IPS-15b (cell line): ENCODE data around the gene CNTLN.
"Not testable (repeated sequence)": the region's sequence is repeated elsewhere in the genome, so short reads cannot be mapped to it uniquely, and the experiment has no call there.

ENCODE experiments used
- H3K27me3 ChIP-seq: one replicate; pipeline ENCODE4 v1.6.1; 2013; ENCODE audit warnings: low read length; ENCODE audit not compliant: control insufficient read depth, insufficient read depth
- H3K36me3 ChIP-seq: one replicate; pipeline ENCODE4 v1.6.1; 2013; ENCODE audit warnings: low read length; ENCODE audit not compliant: control insufficient read depth, insufficient read depth
- H3K4me1 ChIP-seq: one replicate; pipeline ENCODE4 v1.6.1; 2013; ENCODE audit warnings: mild to moderate bottlenecking, low read length; ENCODE audit not compliant: control insufficient read depth, insufficient read depth
- H3K4me3 ChIP-seq: one replicate; pipeline ENCODE4 v1.5.1; 2013; ENCODE audit warnings: low read depth, low read length
- H3K9ac ChIP-seq: one replicate; pipeline ENCODE4 v1.6.1; 2013; ENCODE audit warnings: low read depth, mild to moderate bottlenecking, low read length
- H3K9me3 ChIP-seq: one replicate; pipeline ENCODE4 v1.6.1; 2013; ENCODE audit warnings: mild to moderate bottlenecking, low read length; ENCODE audit not compliant: control insufficient read depth, insufficient read depth

Gene CNTLN

DNA sequence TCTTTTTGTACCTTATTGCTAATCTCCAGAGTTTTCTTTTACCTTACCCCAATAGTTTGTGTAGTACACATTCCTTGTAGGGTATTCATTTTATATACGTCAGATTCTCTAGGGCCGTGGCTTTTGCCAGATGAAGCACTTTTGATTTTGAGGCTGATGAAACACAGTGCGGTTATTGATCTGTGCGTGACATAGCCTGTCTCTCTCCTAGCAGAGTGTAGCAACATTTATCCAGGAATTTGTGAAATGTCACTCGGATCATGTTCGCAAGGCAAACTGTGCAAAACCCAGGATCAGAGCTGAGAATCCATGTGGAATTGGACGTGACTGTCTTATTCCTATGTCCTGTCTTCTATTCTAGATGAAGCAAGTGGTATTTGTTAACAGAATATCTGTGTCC is 302.0 kb downstream of the CNTLN start:
- Histone ChIP-seq H3K4me1 (no peaks in the 10 kb centered on the region), H3K9me3 (no peaks in the 10 kb centered on the region), H3K27me3 (no peaks in the 10 kb centered on the region), H3K4me3 (no peak overlapping the region), H3K9ac (no peak overlapping the region), H3K36me3 (no peaks in the 10 kb centered on the region)

DNA sequence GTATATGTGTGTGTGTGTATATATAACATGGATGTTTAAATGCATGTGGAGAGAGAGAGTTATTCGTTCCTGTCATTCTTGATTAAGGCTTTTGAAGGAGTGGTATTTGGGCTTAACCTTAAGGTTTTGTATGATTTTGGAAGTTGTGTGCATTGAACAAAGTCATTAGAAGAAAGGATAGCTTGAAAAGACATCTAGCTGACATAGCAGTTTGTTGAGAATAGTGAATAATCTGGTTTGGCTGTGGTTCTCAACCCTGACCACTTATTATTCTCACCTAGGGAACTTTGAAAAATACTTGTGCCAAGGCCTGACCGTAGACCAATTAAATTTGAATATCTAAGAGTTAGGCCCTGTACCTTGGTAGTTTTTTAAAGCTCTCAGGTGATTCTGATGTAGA is 303.0 kb downstream of the CNTLN start:
- no peaks in the 10 kb centered on the region for H3K36me3 ChIP-seq
- no peaks in the 10 kb centered on the region for H3K9me3 ChIP-seq
- H3K9ac ChIP-seq, result no peak overlapping the region
- H3K27me3 ChIP-seq, result no peaks in the 10 kb centered on the region
- no peaks in the 10 kb centered on the region for H3K4me1 ChIP-seq
- H3K4me3 ChIP-seq, result no peak overlapping the region

DNA sequence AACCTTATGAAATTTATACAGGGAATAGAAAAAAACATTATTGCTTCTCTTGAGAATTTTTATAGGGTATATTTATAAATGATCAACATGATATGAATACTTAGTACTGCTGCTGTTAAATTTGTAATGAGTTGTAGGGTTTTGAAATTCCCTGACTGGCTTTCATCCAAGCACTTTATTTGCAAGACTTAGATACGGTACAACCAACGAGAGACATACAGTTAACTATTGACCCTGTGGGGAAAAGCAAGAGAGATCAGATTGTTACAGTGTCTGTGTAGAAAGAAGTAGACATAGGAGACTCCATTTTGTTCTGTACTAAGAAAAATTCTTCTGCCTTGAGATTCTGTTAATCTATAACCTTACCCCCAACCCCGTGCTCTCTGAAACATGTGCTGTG is 310.3 kb downstream of the CNTLN start:
- not testable (repeated sequence) for H3K9ac ChIP-seq, H3K27me3 ChIP-seq, H3K9me3 ChIP-seq, H3K4me1 ChIP-seq, H3K4me3 ChIP-seq, H3K36me3 ChIP-seq

GRCh38 chr9:17453751-17454150 is 318.9 kb downstream of the CNTLN start:
- Histone ChIP-seq H3K4me3 (no peak overlapping the region), H3K9ac (no peak overlapping the region), H3K36me3 (no peaks in the 10 kb centered on the region), H3K9me3 (no peaks in the 10 kb centered on the region), H3K27me3 (no peaks in the 10 kb centered on the region), H3K4me1 (no peaks in the 10 kb centered on the region)

DNA sequence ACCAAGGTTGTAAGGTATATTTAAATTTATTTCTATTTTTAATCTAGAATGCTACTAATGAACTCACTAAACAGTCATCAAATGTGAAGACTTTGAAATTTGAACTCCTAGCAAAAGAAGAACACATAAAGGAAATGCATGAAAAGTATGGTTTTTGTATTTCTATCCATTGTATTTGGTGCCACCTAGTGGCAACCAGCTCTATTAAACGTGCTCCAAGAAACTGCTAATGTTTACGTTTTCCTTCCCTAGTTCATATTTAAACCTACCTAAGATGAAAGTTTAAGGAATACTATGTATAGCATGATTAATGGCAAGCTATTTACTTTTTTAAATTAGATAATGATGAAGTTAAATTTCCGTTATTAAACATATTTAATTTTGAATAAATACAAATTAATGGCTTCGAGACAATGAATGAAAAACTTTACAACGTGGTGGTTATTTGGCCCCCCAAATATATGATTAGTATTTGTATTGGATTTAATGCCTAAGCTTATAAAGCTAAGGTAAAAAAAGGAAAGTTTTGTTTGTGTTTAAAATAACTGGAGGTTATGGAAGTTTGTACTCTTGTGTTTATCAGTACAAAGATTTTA is 328.1 kb downstream of the CNTLN start:
- no peaks in the 10 kb centered on the region for H3K9me3 ChIP-seq
- H3K9ac ChIP-seq, result no peak overlapping the region
- H3K27me3 ChIP-seq, result no peaks in the 10 kb centered on the region
- H3K36me3 ChIP-seq, result no peaks in the 10 kb centered on the region
- no peak overlapping the region for H3K4me3 ChIP-seq
- no peaks in the 10 kb centered on the region for H3K4me1 ChIP-seq

DNA sequence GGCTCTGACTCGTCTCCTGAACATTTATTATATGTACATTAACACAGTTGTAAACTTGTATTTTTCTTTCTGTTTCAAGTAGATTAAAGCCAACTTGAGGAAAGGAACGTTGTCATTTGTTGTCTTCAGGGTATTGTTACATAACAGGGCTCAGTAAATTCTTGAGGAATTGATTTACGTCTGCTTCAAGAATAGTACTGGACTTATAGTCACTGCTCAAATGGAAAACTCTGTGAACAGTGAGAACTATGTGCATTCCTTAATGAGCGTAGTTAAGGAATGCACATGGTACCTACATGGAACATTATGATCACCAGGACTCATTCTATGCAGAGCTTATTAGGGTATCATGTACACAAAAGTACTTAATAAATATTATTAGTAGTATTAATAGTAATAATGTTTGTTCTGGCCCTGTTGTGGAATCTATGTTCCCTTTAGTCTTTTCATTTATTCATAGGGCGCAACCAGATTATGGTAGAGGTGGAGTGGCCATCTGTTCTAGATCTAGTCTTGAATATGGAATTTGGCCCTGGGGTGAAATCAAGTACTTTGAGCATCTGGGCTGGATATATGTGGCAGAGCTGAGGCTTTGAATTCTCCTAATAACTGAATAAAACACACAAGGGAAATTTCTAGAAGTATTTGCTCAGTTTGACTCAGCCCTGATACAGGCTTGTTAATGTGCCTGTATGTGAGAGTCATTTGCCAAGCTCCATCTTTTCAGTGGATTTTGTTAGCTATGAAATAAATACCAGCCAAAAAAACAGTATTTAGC is 335.4 kb downstream of the CNTLN start:
- Histone ChIP-seq H3K27me3 (no peaks in the 10 kb centered on the region), H3K9me3 (no peaks in the 10 kb centered on the region), H3K4me1 (no peaks in the 10 kb centered on the region), H3K4me3 (no peak overlapping the region), H3K9ac (no peak overlapping the region), H3K36me3 (no peaks in the 10 kb centered on the region)

- Histone ChIP-seq H3K4me3 (no peak overlapping the region), H3K4me1 (no peaks in the 10 kb centered on the region), H3K27me3 (no peaks in the 10 kb centered on the region)
Observed at GRCh38 chr9:17472126-17472525, 337.3 kb downstream of the CNTLN start.

GRCh38 chr9:17476401-17476800 is 341.6 kb downstream of the CNTLN start:
- H3K9me3 ChIP-seq, result no peaks in the 10 kb centered on the region
- H3K4me1 ChIP-seq, result no peaks in the 10 kb centered on the region
- H3K27me3 ChIP-seq, result no peaks in the 10 kb centered on the region
- H3K36me3 ChIP-seq, result no peaks in the 10 kb centered on the region
- no peak overlapping the region for H3K9ac ChIP-seq
- no peak overlapping the region for H3K4me3 ChIP-seq

More at GRCh38 chr9:17472126-17472525, 337.3 kb downstream of the CNTLN start:
- Histone ChIP-seq H3K9ac (no peak overlapping the region), H3K36me3 (no peaks in the 10 kb centered on the region), H3K9me3 (no peaks in the 10 kb centered on the region)

- no peaks in the 10 kb centered on the region for H3K27me3 ChIP-seq
- H3K4me3 ChIP-seq, result no peak overlapping the region
- no peaks in the 10 kb centered on the region for H3K9me3 ChIP-seq
- H3K9ac ChIP-seq, result no peak overlapping the region
- no peaks in the 10 kb centered on the region for H3K4me1 ChIP-seq
- H3K36me3 ChIP-seq, result no peaks in the 10 kb centered on the region
Observed at GRCh38 chr9:17477816-17478215, 343.0 kb downstream of the CNTLN start.

DNA sequence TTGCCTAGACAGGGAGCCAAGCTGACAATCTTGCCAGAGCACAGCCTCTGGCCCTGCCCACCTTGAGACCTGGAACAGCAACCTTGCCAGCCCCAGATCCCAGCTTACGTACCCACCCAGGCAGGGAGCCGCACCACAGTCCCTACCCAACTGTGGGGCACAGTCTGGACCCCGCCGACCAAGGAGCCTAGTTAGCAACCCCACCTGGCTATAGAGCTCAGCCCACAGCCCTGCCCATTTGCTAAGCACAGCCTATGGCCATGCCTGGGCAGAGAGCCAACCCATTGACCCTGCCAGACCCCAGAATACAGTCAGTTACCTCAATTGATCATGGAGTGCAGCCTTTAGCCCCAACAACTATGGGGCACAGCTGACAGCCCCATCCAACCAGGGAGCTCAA is 346.1 kb downstream of the CNTLN start:
- no peaks in the 10 kb centered on the region for H3K27me3 ChIP-seq
- H3K4me1 ChIP-seq, result no peaks in the 10 kb centered on the region
- H3K36me3 ChIP-seq, result no peaks in the 10 kb centered on the region
- no peak overlapping the region for H3K4me3 ChIP-seq
- H3K9ac ChIP-seq, result no peak overlapping the region
- H3K9me3 ChIP-seq, result no peaks in the 10 kb centered on the region

DNA sequence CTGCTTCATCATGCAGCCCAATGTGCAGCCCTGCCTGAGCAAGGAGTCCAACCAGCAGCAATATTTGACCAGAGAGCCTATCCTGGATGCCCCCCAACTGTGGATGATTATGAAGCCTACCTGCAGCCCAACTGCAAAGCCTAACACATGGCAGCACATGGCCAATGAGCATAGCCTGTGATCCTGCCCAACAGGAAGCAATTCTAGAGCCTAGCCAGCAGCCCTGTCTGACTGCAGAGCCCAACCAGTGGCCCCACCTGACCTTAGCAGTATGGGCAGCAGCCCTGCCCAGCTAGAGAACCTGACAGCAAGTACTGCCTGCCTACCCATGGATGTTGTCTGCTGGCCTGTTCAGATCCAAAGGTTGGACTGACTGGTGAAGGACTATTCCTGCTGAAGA is 346.7 kb downstream of the CNTLN start:
- Histone ChIP-seq H3K4me1 (no peaks in the 10 kb centered on the region), H3K36me3 (no peaks in the 10 kb centered on the region), H3K9ac (no peak overlapping the region), H3K4me3 (no peak overlapping the region), H3K9me3 (no peaks in the 10 kb centered on the region), H3K27me3 (no peaks in the 10 kb centered on the region)

DNA sequence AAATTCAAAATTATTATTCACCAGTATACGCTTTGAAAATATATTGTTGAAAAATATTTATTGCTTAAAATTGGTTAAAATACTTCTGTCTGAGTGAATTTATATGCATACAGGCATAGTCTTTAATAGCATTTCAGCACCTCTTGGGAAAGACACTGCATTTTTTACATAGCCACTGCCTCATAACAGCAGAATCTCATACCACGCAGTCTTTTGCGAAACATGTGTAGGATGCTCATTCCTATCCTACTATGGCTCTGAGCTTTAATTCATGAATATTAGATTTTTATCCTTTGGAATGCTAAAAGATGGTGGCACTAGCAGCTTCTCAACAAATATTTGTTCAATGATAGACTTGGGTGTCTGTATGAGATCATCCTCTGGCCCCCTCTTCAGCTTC is 350.1 kb downstream of the CNTLN start:
- H3K9ac ChIP-seq, result no peak overlapping the region
- H3K27me3 ChIP-seq, result no peaks in the 10 kb centered on the region
- H3K4me3 ChIP-seq, result no peak overlapping the region
- H3K36me3 ChIP-seq, result no peaks in the 10 kb centered on the region
- H3K4me1 ChIP-seq, result no peaks in the 10 kb centered on the region
- H3K9me3 ChIP-seq, result no peaks in the 10 kb centered on the region
